ENCODE measurements around the gene ZNF385D.

DNA sequence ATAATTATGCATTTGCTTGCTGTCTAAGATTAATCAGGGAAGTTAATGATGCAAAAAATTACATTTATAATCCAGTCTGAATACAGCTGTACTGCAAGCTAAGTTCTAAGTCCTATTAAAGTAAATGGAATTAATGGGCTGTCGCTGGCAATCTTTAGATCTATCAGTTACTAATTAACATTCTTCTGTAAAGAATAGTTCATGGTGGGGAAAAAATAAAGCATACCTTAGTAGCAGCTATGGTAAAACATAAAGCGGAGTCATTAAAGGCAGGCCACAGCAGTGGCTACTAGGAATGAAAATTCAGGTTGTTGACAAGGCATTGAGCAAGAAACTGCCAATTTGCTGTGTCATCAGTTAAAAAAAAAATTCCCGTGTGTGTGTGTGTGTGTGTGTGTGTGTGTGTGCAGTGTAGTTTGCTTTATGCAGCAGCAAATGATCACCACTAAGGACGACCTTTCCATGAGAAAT is 129.8 kb downstream of the ZNF385D start:
- TF ChIP-seq, protein P1, sequence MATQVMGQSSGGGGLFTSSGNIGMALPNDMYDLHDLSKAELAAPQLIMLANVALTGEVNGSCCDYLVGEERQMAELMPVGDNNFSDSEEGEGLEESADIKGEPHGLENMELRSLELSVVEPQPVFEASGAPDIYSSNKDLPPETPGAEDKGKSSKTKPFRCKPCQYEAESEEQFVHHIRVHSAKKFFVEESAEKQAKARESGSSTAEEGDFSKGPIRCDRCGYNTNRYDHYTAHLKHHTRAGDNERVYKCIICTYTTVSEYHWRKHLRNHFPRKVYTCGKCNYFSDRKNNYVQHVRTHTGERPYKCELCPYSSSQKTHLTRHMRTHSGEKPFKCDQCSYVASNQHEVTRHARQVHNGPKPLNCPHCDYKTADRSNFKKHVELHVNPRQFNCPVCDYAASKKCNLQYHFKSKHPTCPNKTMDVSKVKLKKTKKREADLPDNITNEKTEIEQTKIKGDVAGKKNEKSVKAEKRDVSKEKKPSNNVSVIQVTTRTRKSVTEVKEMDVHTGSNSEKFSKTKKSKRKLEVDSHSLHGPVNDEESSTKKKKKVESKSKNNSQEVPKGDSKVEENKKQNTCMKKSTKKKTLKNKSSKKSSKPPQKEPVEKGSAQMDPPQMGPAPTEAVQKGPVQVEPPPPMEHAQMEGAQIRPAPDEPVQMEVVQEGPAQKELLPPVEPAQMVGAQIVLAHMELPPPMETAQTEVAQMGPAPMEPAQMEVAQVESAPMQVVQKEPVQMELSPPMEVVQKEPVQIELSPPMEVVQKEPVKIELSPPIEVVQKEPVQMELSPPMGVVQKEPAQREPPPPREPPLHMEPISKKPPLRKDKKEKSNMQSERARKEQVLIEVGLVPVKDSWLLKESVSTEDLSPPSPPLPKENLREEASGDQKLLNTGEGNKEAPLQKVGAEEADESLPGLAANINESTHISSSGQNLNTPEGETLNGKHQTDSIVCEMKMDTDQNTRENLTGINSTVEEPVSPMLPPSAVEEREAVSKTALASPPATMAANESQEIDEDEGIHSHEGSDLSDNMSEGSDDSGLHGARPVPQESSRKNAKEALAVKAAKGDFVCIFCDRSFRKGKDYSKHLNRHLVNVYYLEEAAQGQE (IDR thresholded peaks at IDR 0.05; ENCODE audit: unreplicated experiment) = no peak
- TF ChIP-seq POLR2AphosphoS5 (IDR thresholded peaks at IDR 0.05; ENCODE audit: low read depth) = no peak
- TF ChIP-seq, protein P2, sequence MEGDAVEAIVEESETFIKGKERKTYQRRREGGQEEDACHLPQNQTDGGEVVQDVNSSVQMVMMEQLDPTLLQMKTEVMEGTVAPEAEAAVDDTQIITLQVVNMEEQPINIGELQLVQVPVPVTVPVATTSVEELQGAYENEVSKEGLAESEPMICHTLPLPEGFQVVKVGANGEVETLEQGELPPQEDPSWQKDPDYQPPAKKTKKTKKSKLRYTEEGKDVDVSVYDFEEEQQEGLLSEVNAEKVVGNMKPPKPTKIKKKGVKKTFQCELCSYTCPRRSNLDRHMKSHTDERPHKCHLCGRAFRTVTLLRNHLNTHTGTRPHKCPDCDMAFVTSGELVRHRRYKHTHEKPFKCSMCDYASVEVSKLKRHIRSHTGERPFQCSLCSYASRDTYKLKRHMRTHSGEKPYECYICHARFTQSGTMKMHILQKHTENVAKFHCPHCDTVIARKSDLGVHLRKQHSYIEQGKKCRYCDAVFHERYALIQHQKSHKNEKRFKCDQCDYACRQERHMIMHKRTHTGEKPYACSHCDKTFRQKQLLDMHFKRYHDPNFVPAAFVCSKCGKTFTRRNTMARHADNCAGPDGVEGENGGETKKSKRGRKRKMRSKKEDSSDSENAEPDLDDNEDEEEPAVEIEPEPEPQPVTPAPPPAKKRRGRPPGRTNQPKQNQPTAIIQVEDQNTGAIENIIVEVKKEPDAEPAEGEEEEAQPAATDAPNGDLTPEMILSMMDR (conservative IDR thresholded peaks at IDR 0.05; ENCODE audit: low read depth in 2 of 2) = no peak
- no peak for TF ChIP-seq EZH2phosphoT487 (IDR thresholded peaks at IDR 0.05; ENCODE audit: unreplicated experiment)
- TF ChIP-seq EZH2 (IDR thresholded peaks at IDR 0.05; ENCODE audit: low read depth, unreplicated experiment) = no peak
- TF ChIP-seq ZNF331 (CRISPR knock-in tag; IDR thresholded peaks at IDR 0.05; ENCODE audit: low read depth) = no peak

All from GM23338 (cell line).